Epithelial cell of proximal tubule (primary cell): Measurements from ENCODE around the gene PTPN5. TPM values are rescaled to one million over a fixed set of nuclear protein-coding genes. Genes with fewer than 3 reads are reported as not detected.

ENCODE experiments used
- DNase-seq: peaks from one replicate; pipeline ENCODE4 v3.0.0-alpha.2; 2011; ENCODE audit warnings: low read depth
- H3K4me3 ChIP-seq: 2 replicates; pipeline ENCODE4 v1.5.1; 2011; ENCODE audit warnings: low read depth, mild to moderate bottlenecking, low read length
- total RNA-seq: library from RNA; depleted of rRNA; stranded (reverse); fragments of >200 nt; gene quantifications from 2 replicates; pipeline ENCODE4 v1.2.3, GENCODE V29; 2015
- TF ChIP-seq, protein P1 (sequence below): conservative IDR thresholded peaks from 2 replicates; pipeline ENCODE4 v1.5.1; 2012; ENCODE audit warnings: low read depth, mild to moderate bottlenecking, low read length

The PTPN5 gene
- total RNA-seq, 1 donor from 2014 or later: not detected

DNA sequence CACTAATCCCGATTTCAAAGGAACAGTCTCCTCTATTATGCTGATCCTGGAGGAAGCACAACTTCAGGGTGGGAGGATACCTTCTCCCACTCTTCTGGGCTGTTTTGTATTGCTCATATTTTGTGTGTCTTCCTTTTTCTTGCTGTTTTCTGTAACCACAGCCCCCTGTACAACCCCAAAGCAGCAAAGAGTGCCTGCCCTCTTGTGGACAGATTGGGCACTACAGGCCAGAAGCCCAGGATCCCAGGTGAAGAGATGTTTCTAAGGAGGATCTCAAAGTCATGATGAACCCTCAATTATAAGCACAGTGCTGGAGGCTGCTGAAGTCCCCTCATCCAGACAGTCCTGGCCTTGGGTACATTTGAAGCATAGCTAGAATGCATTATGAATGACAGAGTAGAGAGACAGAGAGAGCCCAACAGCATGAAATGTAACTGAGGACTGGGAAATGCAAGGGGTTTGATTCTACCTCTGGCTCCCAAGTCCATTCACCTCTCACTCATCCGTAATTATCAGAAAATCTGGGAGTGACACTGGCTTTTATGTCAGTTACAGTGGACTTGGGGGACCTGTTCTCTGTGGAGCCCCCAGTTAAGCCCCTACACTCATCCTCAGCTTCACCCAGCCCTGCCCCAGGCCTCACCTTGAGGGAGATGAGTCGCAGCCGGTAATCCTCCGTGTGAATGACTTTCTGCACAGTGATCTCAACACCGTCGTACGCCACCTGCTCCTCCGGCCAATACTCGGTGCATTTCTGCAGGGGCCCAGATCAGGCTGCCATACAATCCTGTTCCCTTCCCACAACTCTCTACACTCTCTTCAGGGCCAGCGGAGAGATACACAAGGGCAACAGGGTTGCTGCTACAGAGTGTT is 59.4 kb downstream of the PTPN5 start:
- no peak overlapping the region for H3K4me3 ChIP-seq
- DNase-seq: no peak
- TF ChIP-seq, protein P1, sequence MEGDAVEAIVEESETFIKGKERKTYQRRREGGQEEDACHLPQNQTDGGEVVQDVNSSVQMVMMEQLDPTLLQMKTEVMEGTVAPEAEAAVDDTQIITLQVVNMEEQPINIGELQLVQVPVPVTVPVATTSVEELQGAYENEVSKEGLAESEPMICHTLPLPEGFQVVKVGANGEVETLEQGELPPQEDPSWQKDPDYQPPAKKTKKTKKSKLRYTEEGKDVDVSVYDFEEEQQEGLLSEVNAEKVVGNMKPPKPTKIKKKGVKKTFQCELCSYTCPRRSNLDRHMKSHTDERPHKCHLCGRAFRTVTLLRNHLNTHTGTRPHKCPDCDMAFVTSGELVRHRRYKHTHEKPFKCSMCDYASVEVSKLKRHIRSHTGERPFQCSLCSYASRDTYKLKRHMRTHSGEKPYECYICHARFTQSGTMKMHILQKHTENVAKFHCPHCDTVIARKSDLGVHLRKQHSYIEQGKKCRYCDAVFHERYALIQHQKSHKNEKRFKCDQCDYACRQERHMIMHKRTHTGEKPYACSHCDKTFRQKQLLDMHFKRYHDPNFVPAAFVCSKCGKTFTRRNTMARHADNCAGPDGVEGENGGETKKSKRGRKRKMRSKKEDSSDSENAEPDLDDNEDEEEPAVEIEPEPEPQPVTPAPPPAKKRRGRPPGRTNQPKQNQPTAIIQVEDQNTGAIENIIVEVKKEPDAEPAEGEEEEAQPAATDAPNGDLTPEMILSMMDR: peak; percentile 99

DNA sequence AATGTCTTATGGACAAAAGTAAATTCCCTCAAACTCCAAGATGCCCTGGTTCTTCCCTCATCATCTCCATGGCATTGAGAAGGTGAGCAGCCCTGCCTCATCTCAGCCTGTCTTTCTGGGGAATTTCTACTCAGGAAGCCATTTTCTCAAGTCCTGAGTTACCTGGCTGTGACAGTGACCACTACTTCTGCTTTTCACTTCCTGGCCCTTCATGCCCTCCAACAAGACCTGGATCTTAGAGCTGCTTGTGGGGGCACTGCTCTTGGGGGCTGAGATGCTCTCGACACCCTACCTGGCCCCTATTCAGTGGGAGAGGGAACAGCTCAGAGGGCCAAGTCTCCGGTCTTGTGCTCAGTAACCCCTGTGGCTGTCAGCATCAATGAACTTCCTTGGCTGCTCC is 60.2 kb downstream of the PTPN5 start:
- TF ChIP-seq, protein P1: no peak

DNA sequence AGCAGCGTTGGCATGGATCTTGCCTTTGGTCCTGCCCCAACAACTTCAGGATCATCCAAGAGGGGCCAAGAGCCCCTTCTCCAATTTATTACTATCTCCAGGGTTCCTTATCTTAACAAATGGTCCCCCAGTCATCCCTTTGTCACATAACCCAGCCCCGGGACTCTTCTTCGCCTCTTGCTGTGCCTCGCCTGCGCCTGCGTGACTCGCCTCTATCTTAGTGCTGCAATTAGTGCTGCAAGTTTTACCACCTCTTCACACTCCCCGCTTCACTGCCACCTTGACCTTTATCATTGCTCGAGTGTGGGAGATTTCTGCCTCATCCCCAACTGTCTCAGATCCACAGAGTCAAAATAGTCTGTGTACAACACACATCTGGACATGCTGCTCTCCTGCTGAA is 61.6 kb downstream of the PTPN5 start:
- no peak overlapping the region for H3K4me3 ChIP-seq
- no peak for DNase-seq
- TF ChIP-seq, protein P1: no peak

More for the DNA sequence above, 60.2 kb downstream of the PTPN5 start:
- no peak overlapping the region for H3K4me3 ChIP-seq
- no peak for DNase-seq

DNA sequence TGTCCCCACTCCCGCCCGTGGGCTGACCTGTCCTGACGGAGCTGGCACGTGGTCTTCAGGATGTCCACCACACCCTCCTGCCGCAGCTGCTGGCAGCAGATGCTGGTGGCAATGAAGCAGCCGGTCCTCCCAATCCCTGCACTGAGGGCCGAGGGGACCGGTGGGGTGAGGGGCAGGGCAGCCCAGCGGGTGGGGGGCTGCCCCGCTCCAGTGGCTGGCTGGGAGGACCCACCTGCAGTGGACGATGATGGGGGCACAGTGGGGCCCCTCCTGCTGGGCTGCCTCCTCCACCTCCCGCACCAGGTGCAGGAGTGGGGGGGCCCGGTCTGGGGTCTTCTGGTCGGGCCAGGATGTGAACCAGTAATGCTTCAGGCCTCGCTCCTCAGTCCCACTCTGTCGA is 62.2 kb downstream of the PTPN5 start:
- TF ChIP-seq, protein P1: no peak
- DNase-seq: no peak
- H3K4me3 ChIP-seq: no peak overlapping the region

DNA sequence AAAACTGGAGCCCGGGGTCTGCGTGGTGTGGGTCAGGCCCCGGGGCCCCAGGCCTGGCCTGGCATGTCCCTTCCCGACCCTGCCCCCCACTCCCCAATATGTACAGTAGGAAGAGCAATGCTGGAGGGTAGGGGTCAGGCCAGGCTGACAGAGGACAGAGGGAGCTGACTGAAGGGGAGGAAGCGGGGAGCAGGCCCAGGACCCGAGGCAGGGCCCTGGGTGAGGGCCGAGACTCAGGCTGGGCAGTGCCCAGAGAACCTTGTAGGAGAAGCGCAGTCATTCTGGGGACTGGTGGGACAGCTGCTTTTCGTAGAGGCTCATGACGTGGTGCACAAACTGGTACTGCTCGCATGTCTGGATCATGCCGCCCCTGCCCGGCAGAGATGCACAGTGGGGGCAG is 62.9 kb downstream of the PTPN5 start:
- TF ChIP-seq, protein P1: no peak
- no peak overlapping the region for H3K4me3 ChIP-seq
- DNase-seq: no peak

DNA sequence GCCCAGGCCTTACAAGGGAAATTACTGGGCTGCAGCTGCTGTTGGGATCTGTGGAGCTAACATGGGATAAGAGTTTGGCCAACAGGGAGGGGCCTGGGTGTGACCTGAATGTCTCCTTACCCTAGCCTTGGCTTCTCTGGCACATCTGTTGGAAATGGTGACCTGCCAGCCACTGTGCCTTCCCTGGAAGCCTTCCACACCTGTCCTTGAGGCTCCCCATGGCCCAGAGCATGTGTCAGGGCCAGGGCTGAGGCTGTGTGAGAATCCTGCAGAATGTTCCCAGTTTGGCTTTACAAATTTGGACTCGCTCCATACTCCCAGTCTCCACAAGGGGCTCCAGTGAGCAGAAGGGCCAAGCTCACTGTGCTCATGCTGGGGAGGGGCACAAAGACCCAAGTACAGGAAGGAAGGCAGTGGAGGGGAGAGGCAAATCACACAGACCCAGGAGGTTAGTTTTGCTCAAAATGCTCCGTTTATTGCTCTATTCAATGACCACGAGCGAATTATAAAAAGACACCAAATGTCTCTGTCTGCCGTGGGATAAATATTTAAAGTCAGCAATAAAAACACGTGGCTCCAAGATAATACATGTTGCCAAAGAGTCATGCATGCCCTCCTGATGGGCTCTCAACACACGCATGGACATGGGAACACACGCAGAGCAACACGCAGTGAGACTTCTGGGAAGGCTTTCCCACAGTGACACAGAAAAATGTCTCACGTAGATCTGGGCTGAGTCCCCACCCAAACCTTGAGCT is 63.9 kb downstream of the PTPN5 start:
- no peak overlapping the region for H3K4me3 ChIP-seq
- TF ChIP-seq, protein P1: peak; percentile 84
- DNase-seq: no peak
